GM19239 (cell line): ENCODE results near the gene SKI.

ENCODE experiments used
- DNase-seq: peaks from one replicate; pipeline ENCODE4 v3.0.0; 2011; ENCODE audit warnings: low spot score; ENCODE audit not compliant: insufficient read length
- FAIRE-seq: peaks from 2 replicates; lab custom pipeline; 2011; peaks lifted over from hg19 to GRCh38; lab: Jason Lieb, UNC

SKI gene

DNA sequence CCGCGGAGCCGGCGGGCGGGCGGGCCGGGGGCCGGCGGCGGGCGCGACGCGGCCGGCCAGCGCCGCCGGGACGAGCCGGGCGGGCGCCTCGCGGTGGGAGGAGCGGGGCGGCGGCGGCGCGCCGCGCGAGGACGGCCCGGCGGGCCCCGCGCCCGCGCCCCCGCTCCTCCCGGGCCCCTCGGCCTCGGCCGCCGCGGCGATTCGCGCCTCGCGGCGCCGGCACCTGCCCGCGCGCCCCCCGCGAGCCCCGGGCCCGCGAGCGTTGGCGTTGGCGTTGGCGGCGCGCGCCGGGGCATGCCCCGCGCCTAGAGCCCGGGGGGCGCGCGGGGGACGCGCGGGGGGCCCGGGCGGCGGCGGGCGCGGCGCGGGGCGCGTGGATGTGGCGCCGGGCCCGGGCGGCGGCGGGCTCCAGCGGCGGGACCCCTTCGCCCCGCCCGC, at the start of gene SKI:
TSS of gene SKI (plus strand) at position 163 of the 438 bp plus-strand sequence. CDS start 448 bp downstream, outside the sequence.
- FAIRE-seq (no peak), DNase-seq (no peak)

DNA sequence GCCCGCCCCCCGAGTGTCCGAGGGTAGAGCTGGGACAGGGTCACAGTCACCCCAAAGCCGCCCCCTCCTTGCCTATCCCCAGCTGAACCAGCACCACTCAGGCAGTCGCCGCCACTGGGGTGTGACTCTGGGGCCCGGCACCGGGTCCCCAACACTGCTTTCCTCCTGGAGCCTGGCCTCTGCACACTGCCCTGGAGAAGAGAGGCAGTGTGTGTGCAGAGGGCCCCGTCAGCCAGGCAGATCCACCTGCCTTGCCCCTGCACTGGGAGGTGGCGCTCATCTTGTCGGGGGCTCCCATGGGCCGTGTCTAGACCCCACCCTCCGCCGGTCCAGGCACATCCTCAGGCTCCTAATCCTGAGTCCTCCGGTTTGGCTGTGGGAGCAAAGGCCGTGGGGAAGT, 49.2 kb upstream of the SKI start:
- no peak for FAIRE-seq
- DNase-seq: no peak

DNA sequence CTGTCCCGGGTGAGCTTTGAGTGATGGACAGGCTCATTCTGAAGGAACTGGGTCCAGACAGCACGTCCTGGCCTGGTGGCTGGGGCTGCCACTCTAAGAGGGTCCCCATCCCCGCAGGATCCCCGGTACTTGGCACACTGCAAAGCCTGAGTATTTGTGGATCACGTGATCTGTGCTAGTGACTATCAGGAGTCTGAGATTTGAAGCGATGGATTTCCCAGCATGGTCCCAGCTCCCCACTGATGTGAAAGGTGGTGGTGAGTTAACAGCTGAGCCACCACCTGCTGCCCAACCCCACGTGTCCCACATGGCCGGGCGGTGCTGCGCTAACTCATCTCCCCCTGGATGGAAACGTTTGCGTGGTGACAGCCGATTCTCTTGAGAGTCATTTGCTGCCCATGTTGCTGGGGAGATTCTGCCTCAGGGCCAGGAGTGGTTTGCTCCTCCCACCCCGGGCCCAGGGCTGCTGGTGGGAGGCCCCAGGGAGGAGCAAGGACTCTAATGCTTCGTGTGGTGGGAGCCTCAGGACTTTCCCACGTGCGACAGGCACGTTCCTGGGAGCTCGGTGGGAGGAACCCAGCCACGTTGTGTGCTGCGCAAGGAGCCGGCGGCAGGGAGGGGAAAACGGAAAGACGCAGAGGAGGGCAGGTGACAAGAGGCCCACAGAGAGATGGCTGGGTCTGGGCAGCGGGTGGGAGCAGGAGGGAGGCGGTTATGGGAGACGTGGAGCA, 48.7 kb upstream of the SKI start:
- DNase-seq (no peak), FAIRE-seq (no peak)

DNA sequence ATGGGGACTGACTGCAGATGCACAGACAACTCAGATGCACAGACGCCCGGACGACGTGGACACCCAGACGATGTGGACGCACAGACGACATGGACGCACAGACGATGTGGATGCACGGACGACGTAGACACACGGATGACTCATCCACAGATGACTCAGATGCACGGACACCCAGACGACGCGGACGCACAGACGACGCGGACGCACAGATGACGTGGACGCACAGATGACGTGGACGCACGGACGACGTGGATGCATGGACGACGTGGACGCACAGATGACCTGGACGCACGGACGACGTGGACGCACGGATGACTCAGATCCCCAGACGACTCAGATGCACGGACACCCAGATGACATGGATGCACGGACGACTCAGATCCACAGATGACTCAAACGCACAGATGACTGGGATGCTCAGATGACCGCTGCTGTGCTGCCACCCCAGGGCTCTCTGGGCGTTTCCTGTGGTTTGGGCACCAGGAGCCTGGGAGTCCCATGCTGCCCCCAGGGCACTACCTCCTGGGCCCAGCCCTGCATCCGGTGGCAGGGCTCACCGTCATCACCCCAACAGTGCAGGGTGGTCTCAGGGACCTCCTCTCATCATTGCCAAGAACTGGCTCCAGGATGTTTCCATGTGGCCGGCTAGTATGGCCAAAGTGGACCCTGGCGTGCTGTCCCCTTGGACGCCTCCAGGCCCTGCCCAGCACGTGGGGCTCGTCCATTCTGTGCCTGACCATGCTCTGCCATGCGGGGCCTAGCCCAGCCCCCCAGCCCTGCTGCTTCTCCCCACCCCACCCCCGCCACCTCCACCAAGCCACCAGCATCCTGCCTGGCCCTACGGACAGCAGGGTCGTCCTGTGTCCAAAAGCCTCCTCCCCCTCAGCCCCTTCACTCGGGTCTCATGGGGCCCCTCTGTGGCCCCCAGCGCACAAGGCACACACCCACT, 47.5 kb upstream of the SKI start:
- FAIRE-seq (no peak), DNase-seq (no peak)

DNA sequence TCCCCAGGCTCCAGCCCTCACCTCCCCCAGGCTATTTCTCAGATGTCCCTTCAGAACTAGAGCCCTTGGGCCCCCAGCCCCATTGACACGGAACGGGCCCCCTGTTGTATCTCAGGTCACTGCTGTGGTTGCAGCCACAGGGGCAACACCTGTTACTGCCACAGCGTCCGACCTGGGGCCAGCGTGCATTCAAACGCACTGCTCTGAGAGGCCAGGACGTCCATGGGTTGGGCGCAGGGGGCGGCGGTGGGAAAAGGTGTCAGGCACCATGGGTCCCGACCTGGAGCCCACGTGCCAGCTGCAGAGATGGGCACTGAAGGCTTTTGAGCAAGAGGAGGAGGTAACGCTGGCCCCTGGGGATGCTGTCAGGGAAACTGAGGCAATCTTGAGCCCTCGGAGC, 46.8 kb upstream of the SKI start:
- FAIRE-seq (no peak), DNase-seq (no peak)

DNA sequence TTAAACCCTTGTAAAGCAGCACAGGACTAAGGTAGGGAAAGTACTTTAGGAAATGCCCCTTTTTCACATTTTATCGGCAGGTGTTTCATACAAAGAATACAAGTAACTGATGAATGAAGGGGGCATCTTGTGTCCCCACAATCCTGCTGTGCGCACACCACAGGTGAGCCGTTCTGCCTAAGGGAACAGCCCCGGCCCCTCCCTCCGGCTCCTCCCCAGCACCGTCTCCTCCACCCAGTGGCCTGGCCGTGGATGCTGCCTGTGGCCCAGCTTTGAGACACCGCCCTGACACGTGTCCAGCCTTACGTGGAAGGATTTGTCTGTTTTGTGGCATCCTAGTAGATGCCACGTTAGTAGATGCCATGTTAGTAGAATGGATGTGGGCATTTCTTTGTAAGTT, 46.4 kb upstream of the SKI start:
- DNase-seq (no peak), FAIRE-seq (no peak)

DNA sequence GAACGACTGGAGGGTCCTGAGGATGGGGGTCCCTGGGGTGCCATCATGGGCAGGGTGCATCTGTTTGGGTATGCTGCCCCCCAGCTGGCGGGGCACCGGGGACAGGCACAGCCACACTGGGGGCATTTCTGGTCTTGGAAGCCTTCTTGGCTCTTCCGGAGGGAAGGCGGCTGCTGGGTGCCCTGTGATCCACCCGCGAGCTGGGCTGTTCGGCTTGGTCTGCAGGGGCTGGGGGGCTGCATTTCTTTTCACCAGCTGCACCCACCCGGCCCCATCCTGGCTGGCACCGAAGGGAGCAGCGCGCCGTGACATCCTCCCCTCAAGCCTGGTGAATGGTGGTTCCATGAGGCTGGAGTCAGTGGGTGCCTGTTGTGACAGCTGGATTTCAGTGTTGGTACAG, 45.7 kb upstream of the SKI start:
- no peak for FAIRE-seq

DNA sequence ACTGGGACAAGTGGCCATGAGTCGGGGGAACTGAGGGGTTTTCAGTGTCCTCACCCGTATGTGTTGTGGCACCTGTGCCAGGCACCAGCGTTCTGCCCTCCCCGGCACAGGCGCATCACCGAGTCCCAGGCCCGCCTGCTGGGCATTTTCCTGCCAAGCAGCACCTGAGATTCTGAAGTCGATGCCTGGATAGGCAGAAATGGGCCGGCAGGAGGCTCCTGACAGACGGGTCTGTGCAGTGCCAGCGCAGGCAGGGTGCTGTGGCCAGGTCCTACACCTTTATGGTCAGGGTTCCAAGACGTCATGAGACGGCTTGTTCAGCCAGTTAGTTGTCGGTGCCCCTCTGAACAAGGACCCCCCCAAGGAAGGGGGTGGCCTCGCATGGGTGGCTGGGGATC, 44.2 kb upstream of the SKI start:
- FAIRE-seq (no peak), DNase-seq (no peak)

More for the DNA sequence above, 45.7 kb upstream of the SKI start:
- DNase-seq: no peak

DNA sequence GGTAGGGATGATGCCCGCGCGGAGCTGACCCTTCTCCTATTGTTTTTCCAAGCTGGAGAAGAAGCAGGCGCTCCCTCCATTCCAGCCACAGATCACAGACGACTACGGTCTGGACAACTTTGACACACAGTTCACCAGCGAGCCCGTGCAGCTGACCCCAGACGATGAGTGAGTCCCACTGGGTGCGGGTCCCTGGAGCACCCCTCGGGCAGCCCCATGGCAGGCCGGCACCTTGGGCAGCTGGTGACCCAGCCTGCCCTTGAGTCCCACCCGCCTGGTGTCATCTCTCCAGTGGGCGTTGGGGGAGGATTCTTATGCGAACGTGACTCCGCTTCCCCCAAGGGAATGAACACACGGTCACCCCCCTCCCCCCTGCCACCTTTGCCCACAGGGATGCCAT, 43.6 kb upstream of the SKI start:
- no peak for FAIRE-seq

DNA sequence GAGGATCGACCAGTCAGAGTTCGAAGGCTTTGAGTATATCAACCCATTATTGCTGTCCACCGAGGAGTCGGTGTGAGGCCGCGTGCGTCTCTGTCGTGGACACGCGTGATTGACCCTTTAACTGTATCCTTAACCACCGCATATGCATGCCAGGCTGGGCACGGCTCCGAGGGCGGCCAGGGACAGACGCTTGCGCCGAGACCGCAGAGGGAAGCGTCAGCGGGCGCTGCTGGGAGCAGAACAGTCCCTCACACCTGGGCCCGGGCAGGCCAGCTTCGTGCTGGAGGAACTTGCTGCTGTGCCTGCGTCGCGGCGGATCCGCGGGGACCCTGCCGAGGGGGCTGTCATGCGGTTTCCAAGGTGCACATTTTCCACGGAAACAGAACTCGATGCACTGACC, 43.2 kb upstream of the SKI start:
- FAIRE-seq (no peak), DNase-seq (no peak)

More for the DNA sequence above, 43.6 kb upstream of the SKI start:
- DNase-seq: no peak

DNA sequence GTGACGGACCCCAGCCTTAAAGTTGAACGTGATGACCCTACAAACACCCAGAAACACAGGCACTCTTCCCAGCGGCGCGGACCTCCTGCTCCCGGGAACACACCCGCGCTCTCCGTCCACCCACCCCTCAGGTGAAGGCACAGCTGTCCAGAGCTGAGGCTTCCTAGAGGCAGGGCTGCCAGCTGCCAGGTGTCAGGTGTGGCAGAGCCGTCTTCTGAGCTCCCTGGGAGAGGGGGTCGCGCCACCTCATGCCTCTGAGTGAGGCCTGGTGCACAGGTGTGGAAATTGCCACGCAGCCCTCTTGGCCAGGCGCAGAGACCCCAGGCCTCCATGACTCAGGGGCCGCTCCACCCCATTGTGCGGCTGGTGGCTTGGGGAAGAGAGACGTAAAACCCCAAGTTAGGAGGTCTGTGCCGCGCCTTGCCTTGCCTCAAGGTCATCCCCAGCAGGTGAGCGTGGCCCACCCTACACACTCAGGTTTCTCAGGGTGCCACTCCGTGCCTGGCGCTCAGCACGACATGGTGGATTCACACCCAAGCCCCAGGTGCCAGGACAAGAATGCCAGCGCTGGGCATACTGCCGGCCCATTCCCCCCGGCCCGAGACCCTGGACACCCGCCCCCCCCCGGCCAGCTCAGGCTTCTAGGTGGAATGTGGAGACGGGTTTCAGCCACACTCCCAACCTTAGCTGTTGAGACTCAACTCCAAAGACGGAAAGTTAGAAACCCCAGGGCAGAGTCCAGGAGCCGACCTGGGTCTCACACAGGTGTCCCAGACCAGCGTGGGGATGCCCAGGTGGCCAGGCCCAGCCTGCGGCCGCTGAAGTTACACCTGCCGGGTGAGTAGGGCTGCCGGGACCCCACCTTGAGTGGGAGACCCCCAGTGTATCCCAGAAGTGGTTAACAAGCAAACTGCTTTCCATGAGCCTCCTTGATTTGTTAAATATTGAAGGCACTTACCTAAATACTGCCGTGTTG, 42.0 kb upstream of the SKI start:
- no peak for FAIRE-seq
- no peak for DNase-seq

DNA sequence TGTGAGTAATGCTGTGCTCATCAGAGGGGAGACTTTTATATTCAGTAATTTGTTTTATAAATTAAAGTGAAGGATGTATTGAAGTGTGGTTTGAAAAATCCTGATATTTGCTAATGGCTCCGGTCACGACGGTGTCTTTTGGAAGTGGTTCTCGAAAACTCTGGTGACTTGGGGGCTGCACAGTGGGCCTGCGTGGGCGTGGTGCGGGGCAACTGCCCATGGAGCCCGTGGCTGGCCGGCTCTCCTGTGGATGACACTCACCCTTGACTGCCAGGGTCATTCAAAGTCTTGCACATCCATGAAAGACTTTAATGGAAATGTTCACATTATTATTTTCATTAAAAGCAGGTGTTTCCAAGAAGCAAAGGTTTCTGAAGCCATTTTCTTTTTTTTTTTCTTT, 41.2 kb upstream of the SKI start:
- DNase-seq (no peak), FAIRE-seq (no peak)

DNA sequence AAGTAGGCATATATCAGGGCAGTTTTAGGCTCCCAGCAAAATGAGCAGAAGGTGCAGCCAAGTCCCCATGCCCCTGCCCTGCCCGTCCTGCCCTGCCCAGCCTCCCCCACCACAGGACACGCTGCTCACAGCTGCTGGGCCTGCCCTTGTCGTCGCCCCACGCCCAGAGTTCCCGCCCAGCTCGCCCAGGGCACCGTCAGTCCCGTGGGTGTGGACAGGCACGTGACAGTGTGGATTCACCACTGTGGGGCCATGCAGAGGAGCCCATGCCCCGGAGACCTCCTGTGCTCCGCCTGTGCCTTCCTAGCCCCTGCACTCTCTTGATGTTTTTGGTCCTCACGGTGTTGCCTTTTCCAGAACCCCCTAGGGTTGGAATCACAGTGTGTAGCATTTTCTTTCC, 40.5 kb upstream of the SKI start:
- no peak for FAIRE-seq
- no peak for DNase-seq

DNA sequence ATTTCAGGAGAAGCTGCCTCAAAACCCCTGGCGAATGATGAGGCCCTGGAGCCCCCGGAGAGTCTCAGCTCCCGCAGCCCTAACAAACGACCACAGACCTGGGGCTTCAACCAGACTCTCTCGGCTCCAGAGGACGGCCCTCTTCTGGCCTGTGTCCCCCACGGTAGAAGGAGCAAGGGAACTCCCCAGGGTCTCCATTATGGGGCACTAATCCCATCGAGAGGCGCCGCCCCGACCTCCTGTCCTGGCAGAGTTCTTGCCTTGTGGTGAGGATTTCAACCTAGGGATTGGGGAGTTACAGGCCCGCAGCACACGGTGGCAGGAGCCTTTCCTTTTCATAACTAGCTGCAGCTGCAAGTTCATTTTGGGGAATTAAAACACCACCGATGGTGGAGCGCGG, 39.8 kb upstream of the SKI start:
- FAIRE-seq (no peak), DNase-seq (no peak)

DNA sequence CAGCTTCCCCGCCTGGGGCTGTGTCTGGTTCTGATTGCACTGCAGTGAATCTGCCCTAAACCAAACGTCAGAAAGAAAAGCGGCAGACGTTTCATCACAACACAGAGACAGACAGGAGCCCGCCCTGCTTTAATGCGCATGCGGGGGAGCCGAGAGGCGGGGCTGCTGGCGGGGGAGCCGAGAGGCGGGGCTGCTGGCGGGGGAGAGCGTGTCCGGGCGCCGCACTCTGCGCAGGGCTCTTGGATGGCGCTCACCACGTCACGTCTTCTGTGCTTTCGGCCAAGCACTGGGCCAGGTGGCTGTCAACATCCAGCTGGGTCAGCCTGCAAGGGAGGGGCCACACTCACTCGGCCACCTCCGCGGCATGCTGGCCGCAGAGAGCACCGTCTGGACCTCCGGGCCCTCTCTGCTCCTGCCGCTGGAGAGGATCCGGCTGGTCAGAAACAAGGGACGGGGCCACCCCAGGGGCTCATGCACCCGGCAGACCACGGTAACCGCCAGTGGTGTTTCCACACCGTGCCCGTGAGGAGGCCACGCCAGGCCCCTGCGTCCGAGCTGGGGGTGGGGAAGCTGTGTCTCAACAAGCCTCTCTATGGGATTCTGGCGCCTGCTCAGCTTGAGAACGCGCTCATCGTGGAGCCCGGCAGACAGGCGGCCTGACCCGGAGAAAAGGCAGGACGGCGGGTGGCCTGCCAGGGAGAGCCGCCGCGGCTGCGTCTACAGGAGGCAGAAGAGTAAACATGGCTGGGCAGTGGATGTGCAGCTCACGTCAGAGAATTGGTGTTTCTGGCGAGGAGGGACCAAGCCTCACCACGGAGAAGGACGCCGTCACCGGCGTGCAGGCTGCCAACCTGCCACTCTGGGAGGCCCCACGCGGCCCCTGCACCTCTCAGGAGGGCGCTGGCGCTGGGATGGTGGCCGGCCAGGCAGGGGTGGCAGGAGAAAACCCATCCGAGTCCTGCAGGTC, 38.4 kb upstream of the SKI start:
- peak; percentile 8 for FAIRE-seq
- peak; percentile 72 for DNase-seq

DNA sequence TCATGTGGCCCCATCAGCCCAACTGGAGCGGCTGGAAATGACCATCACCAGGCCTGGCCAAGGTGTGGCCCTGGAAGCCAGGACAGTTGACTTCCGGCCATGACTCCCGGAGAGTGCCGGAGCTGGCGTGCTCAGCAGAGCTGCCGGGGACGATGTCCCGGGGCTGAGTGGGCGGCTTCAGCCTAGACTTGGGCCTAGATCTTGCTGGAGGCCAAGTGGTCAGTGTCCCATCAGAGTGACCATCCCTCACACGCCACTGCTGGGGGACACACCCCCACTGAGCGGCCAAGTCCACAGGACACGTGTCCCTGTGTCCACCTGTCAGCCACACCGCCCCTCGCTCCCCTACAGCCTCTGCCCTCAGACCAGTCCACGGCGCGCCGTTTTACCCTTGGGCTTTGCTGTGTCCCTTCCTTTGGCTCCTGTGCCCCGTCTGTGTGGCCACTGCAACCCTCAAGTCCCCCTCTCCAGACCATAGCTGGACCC, 37.6 kb upstream of the SKI start:
- FAIRE-seq: no peak
- DNase-seq: no peak

DNA sequence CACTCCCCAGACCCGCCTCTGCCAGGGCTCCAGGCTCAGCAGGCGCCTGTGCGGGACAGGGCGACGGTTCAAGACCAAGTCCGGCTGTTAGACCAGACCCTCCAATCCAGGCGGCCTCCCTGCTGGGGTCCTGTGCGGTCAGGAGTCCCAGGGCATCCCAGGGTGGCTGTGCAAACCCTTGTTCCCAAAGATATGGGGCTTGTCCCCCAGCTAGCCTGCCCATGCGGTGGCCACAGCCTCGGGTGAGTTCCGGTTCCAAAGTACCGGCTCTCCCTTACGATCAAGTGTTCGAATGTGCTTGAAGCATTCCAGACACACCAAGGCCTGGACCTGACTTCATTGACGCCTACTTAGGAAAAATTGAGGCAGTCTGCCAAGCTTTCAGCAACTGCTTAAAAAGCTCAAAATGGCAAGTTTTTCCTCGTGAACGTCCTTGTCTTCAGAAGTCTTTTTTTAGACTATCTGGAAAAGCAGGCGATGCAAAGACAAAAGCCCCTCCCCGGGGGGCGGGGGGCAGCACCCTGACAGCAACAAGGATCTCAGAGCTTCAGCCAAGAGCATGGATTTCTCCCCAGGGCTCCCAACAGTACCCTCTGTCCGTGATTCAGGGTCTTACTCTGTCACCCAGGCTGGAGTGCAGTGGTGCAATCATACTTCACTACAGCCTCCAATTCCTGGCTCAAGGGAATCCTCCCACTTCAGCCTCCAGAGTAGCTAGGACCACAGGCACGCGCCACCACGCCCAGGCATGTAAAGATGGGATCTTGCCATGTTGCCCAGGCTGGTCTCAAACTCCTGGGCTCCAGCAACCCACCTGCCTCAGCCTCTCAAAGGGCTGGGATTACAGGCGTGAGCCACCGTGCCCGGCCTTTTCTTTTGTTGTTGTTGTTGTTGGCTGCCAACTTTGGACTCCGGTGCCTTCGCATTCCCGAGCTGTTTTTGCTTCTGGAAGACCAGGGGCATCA, 35.8 kb upstream of the SKI start:
- DNase-seq (no peak), FAIRE-seq (no peak)
